HS-5 (cell line): ENCODE data around the gene IL22.
"Not testable (repeated sequence)": the region's sequence is repeated elsewhere in the genome, so short reads cannot be mapped to it uniquely, and the experiment has no call there.

ENCODE experiments used
- DNase-seq: peaks from one replicate; pipeline ENCODE4 v3.0.0-alpha.2; 2012; ENCODE audit warnings: low read depth

Gene IL22

DNA sequence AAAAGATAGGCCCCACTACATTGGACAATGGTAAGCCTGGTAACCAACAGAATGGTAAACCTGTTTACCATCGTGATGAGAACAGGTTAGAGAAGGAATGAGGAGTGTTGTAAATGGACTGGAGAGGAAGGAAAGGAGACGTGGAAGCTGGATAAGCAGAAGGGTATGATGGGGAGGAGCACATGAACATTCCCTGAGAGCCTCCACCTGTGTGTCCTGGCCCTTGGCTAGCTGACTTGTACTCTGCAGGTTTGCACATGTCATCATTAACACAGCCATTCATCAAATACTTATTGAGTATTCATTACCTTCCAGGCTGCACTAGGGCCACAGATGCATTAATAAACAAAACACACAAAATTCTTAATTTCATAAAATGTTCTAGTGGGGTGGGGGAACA, 23.4 kb downstream of the IL22 start:
- DNase-seq = no peak

- no peak for DNase-seq
Measured at GRCh38 chr12:68227356-68227755, 26.0 kb downstream of the IL22 start.

- DNase-seq = no peak
Measured at GRCh38 chr12:68225576-68226476, 27.6 kb downstream of the IL22 start, which contains the start of gene IL26. IL26 (minus strand) TSS chr12:68225810; CDS start chr12:68225756, 54 bp downstream.

DNA sequence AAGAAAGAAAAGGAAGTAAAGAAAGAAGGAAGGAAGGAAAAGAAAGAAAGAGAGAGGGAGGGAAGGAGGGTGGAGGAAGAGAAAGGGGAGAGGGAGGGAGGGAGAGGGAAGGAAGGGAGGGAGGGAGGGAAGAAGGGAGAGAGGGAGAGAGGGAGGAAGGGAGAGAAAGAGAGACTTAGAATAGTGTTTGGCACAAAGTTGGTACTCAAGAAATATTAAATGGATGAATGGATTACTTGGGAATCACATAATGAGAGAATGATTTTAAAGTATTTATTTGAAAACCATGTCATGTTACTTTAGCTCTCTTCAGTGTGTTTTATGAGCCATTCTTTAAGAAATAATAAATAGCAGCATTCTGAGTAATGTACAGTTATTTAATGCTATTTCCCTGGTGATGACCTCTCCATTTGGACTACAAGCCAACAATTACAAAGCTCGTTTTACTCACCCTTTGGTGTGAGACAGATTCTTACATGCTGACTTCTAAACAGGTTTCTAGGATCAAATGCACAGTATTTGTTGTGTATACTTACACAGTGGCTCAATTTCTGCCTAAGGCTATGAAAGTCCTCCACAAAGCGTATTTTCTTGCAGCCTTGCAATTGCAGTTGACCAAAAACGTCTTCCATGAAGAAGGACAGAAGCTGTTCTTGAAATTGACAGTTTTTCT, 28.7 kb downstream of the IL22 start:
- DNase-seq = no peak

GRCh38 chr12:68223067-68223747, 30.2 kb downstream of the IL22 start:
- DNase-seq = peak; percentile 74

DNA sequence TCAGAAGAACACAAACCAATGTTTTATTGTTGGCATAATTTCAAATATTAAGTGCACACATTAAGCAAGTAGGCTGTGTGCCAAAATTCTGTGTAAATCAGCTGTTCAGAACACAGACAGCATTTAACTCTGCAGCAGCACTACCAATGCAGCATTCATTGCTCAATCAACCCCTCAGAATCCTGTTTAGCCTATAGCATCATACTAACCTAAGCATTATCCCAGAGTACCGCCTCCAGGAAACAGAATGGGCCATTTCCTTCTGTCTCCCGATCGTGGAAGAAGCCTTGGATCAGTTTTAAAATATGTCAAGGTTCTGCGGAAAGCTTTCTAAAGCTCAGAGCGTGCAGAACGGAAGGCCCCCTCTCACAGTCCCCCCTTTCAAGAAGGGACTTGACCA, 31.1 kb downstream of the IL22 start:
- DNase-seq = no peak

GRCh38 chr12:68221497-68221896, 31.9 kb downstream of the IL22 start:
- DNase-seq = no peak

GRCh38 chr12:68210875-68211274, 42.5 kb downstream of the IL22 start:
- DNase-seq = no peak

DNA sequence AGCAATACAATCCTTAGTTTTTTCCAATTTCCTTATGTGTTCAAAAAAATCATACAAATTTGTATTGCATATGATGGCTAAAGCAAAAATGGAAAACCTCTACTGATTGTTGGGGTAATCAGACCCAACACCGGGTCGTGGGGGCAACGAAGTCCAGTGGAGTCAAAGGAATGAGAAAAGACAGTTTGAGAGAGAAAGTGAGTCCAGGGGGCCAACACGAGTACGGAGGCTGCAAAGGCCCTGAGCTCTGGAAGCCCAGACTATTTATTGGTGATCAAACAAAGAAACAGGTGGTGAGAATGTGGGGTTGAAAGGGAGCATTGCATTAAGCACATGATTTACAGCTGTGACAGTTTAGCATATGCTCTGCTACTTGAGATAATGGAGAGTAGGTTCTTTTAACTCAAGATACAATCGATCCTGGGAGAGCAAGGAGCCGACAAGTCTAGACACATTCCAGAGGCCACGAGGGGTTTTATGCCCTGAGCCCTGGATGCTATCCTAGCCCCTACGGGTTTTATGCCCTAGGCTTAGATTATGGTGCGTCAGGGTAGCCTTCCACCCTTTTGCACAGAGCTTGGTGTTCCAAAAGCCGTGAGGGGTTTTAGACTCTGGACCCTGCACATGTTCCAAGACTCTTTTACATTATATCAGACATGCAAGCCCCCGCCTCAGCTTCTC, 44.2 kb downstream of the IL22 start:
- DNase-seq = not testable (repeated sequence)

DNA sequence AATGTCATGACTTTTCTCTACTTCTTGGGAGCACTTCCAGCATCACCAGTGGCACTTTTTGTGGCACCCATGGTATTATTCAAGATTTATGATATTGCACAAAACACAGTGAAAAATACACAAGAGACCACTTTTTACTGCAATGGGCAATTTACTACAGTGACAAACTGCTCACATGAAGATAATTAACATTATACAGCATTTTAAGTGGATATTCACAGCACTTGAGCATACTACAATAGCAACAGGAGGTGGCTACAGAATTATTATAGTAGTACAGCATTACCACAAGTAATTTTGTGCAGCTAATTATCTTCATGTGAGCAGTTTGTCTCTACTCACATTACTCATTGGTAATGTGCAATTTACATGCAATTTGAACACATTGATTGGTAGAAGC, 46.1 kb downstream of the IL22 start:
- DNase-seq = no peak

DNA sequence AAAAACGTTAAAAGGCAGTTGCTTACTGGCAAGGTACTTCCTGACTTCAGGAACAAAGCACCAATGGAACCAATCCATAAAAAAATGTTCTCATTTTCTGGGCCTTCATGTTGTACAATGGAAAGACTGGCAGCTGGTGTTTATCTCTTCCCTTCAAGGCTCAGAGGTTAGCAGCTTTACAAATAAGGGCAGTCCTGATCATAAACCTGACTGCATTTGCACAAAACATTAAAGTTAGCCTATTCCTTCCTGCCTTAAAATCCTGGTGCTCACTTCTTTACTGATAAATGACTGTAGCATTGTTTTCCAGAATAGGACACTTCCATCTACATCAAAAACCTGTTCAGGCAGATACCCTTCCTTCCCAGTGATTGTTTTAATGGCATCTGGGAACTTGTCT, 47.0 kb downstream of the IL22 start:
- no peak for DNase-seq

DNA sequence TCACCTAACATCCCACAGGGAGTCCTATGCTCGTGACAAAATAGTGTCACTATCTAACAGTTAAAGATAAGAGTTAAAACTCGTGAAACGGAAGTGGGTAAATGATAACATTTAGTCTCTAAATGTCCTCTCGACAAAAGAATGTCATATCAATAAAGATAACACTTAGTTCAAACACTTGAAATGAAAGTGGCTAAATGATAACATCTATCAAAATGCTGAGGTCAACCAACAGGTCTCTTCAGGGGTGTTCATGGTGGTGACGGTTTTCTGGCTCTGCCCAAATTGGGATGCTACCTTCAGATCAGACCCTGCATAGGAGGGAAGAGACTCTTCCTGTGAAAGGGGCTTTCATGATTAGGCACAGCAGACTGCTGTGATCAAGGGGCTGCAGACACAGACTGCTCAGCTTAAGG, 49.9 kb downstream of the IL22 start:
- DNase-seq = no peak

- DNase-seq = no peak
Measured at GRCh38 chr12:68200854-68201253, 52.5 kb downstream of the IL22 start.

DNA sequence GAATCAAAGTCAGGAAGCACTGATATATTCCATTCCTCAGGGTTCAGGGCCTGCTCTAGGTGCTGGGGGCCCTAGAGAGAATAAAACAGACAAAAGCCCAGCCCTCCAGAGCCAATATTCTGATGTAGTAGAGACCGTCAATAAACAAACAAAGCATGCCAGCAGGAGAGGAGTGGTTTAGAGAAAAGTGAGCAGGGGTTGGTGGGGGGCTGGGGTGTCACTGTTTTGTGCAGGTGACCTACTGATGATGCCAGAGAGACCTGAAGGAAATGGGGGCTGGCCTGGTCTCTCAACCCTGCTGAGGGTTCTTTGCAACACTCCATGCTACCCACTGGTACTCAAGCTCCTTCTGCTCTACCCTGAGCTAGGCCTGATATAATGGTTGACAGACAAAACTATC, 54.3 kb downstream of the IL22 start:
- no peak for DNase-seq

- DNase-seq = no peak
Measured at GRCh38 chr12:68198507-68199086, 54.8 kb downstream of the IL22 start.
